Spleen (tissue), 11 donors: ENCODE measurements around the gene SSH2. TPM values are rescaled to one million over a fixed set of nuclear protein-coding genes. Genes with fewer than 3 reads are reported as not detected.

Experiments
- DNase-seq: peaks from one replicate; pipeline ENCODE4 v3.0.0-alpha.2; 2020
- H3K27ac ChIP-seq, 8 donors: fragments of 200-600 bp; sonication (generic) in 7 of 8; 1 replicate in 4 of 8; 2 replicates in 4 of 8; pipeline versions ENCODE4 v1.5.0 to v1.8.0; 2016 to 2021; ENCODE audit warnings: inconsistent platforms in 4 of 8, mild to moderate bottlenecking in 4 of 8, moderate library complexity in 1 of 8
- H3K27me3 ChIP-seq, 7 donors: fragments of 200-600 bp; sonication (generic) in 6 of 7; replicated peaks in 1 of 7; 1 replicate in 4 of 7; 2 replicates in 3 of 7; pipeline versions ENCODE4 v1.5.0 to v1.8.0; 2016 to 2021; ENCODE audit warnings: inconsistent platforms in 3 of 7, mild to moderate bottlenecking in 1 of 7
- H3K36me3 ChIP-seq, 6 donors: fragments of 200-600 bp; sonication (generic) in 5 of 6; 1 replicate in 4 of 6; 2 replicates in 2 of 6; pipeline versions ENCODE4 v1.5.0 to v1.8.0; 2016 to 2021; ENCODE audit warnings: inconsistent platforms in 2 of 6
- H3K4me1 ChIP-seq, 6 donors: fragments of 200-600 bp; sonication (generic) in 5 of 6; 1 replicate in 3 of 6; 2 replicates in 3 of 6; pipeline versions ENCODE4 v1.5.0 to v1.8.0; 2016 to 2021; ENCODE audit warnings: inconsistent platforms in 3 of 6
- H3K4me3 ChIP-seq, 8 donors: fragments of 200-600 bp; sonication (generic) in 7 of 8; 1 replicate in 4 of 8; 2 replicates in 4 of 8; pipeline versions ENCODE4 v1.5.0 to v1.8.0; 2016 to 2021; ENCODE audit warnings: inconsistent platforms in 4 of 8, mild to moderate bottlenecking in 4 of 8, moderate library complexity in 2 of 8
- H3K9me3 ChIP-seq, 8 donors: fragments of 200-600 bp; sonication (generic) in 7 of 8; 1 replicate in 4 of 8; 2 replicates in 4 of 8; pipeline versions ENCODE4 v1.5.0 to v1.8.0; 2016 to 2021; ENCODE audit warnings: inconsistent platforms in 4 of 8
- POLR2A ChIP-seq, 3 donors: fragments of 450-650 bp; IDR thresholded peaks; one replicate each; pipeline ENCODE4 v1.5.1; 2017; ENCODE audit warnings: antibody characterized with exemption in 3 of 3, mild to moderate bottlenecking in 1 of 3
- POLR2AphosphoS5 ChIP-seq, 3 donors: sonication (generic); formaldehyde crosslinking; IDR thresholded peaks; one replicate each; pipeline ENCODE4 v1.5.1; 2017; ENCODE audit warnings: antibody characterized with exemption in 3 of 3
- WGBS, 5 donors: extraction: QIAGEN DNeasy Blood & Tissue Kit in 3 of 5; methylation state at CpG; one replicate each; pipeline versions ENCODE4 v1.1.5 to v1.1.7; 2013 to 2018; 5-methylcytosine and 5-hydroxymethylcytosine counted together
- intact Hi-C: fragments of 100-400 bp; cut with DNase I; formaldehyde crosslinking; loops from one replicate; pipeline ENCODE4 v1.15.0; 2023; ENCODE audit warnings: low total_unique reads
- polyA plus RNA-seq, 3 donors: library from polyadenylated mRNA; stranded (reverse); fragments of 200-250 nt; gene quantifications; one replicate each; pipeline ENCODE4 v1.2.1, GENCODE V29; 2013
- total RNA-seq, 7 donors: library from RNA; depleted of rRNA in 3 of 7; stranded (reverse); fragments of >200 nt in 3 of 7; fragmentation: NEBNext Ultra II Directional in 4 of 7; extraction: Animal tissue kit (Norgen Biotek cat#: 25700) in 4 of 7; gene quantifications; one replicate each; pipeline versions ENCODE4 v1.1.0 to v1.2.1, GENCODE V29; 2016 to 2021
- TF ChIP-seq, protein P1 (sequence below), 11 experiments: fragments of 200-600 bp in 7 of 11; fragments of 450-650 bp in 4 of 11; sonication (generic) in 4 of 11; IDR thresholded peaks in 8 of 11; conservative IDR thresholded peaks in 3 of 11; 1 replicate in 7 of 11; 2 replicates in 4 of 11; pipeline versions ENCODE4 v1.4.0 to v1.8.0; 2016 to 2021; ENCODE audit warnings: antibody characterized with exemption in 11 of 11, inconsistent platforms in 4 of 11, mild to moderate bottlenecking in 1 of 11
- donor health status: healthy with polysubstance abuse.
- donor health status: DM: no; HTN: no; CAD: no; lungs with moderate emphysema.
- donor health status: DM: no; HTN: no; CAD: no.
- donor health status: Bipolar disorder and iron deficiency.
- donor health status: healthy.
- donor health status: DM: no; HTN: no; CAD: no.
- donor health status: DM: yes; HTN: yes; CAD: no.

The SSH2 gene
- total and polyA plus RNA-seq, 10 donors = 15.9 to 182 (median 113) TPM

GRCh38 chr17:29719469-29719868 is 210.6 kb downstream of the SSH2 start:
- DNase-seq = no peak
- Histone ChIP-seq H3K9me3 (no peaks in the 10 kb centered on the region), H3K27ac (peak overlapping the region in 7 of 8 donors; percentile 90 to 97 (median 95)), H3K4me1 (peaks cover 38 to 100% (median 94%) of the 10 kb centered on the region in 6 donors), H3K27me3 (no peaks in the 10 kb centered on the region), H3K36me3 (peaks cover 0 to 15% (median 0%) of the 10 kb centered on the region in 6 donors), H3K4me3 (no peak overlapping the region)
- WGBS, 5 donors = 96 to 100% (median 100%) methylated on average over 2 of the region's 2 CpGs
- TF ChIP-seq POLR2AphosphoS5 (IDR thresholded peaks at IDR 0.05) (no peak), POLR2A (IDR thresholded peaks at IDR 0.05) (no peak)
- TF ChIP-seq, protein P1, sequence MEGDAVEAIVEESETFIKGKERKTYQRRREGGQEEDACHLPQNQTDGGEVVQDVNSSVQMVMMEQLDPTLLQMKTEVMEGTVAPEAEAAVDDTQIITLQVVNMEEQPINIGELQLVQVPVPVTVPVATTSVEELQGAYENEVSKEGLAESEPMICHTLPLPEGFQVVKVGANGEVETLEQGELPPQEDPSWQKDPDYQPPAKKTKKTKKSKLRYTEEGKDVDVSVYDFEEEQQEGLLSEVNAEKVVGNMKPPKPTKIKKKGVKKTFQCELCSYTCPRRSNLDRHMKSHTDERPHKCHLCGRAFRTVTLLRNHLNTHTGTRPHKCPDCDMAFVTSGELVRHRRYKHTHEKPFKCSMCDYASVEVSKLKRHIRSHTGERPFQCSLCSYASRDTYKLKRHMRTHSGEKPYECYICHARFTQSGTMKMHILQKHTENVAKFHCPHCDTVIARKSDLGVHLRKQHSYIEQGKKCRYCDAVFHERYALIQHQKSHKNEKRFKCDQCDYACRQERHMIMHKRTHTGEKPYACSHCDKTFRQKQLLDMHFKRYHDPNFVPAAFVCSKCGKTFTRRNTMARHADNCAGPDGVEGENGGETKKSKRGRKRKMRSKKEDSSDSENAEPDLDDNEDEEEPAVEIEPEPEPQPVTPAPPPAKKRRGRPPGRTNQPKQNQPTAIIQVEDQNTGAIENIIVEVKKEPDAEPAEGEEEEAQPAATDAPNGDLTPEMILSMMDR (IDR thresholded peaks at IDR 0.05 in 8 of 11, conservative IDR thresholded peaks at IDR 0.05 in 3 of 11) = no peak
- intact Hi-C loops = no loop called here

DNA sequence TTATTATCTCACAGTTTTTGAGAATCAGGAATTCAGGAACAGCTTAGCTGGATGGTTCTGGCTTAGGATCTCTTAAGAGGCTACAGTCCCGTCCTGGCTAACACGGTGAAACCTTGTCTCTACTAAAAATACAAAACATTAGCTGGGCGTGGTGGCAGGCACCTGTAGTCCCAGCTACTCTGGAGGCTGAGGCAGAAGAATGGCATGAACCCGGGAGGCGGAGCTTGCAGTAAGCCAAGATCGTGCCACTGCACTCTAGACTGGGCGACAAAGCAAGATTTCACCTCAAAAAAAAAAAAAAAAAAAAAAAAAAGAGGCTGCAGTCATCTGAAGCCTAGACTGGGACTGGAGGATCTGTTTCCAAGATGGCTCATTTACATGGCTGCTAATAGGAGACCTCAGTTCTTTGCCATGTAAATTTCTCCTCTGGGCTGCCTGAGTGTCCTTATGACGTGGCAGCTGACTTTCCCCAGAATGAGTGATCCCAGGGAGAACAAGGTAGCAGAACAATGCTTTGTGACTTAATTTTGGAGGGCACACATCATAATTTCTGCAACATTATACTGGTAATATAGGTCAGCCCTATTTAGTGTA is 211.5 kb downstream of the SSH2 start:
- intact Hi-C loops = no loop called here
- H3K36me3 ChIP-seq = peaks cover 0 to 15% (median 0%) of the 10 kb centered on the region in 6 donors
- no peak for DNase-seq
- no peak for TF ChIP-seq POLR2A (IDR thresholded peaks at IDR 0.05)
- no peak for TF ChIP-seq POLR2AphosphoS5 (IDR thresholded peaks at IDR 0.05)
- TF ChIP-seq, protein P1 (IDR thresholded peaks at IDR 0.05 in 8 of 11, conservative IDR thresholded peaks at IDR 0.05 in 3 of 11) = no peak
- no peak overlapping the region for H3K4me3 ChIP-seq
- 87 to 94% (median 92%) methylated on average over 8 of the region's 8 CpGs for WGBS, 5 donors
- no peaks in the 10 kb centered on the region for H3K27me3 ChIP-seq
- peaks cover 39 to 100% (median 93%) of the 10 kb centered on the region in 6 donors for H3K4me1 ChIP-seq
- no peaks in the 10 kb centered on the region for H3K9me3 ChIP-seq
- H3K27ac ChIP-seq = peak overlapping the region in 6 of 8 donors; percentile 16 to 97 (median 95)

DNA sequence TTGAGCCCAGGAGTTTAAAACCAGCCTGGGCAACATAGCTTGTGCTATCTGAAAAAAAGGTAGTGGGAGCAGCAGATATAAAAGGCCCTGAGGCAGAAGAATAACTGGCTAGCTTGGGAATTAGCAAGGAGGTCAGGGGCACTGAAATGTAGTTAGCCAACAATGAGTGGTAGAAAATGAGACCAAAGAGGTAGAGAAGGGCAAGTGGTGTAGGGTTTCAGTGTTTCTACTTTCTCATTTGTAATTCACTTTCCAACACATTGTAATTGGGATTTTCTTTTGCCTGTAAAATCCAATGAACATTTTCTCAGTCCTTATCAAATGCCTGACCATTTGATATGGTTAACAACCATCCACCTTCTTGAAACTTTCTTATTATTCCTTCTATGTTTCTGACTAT is 212.2 kb downstream of the SSH2 start:
- DNase-seq = no peak
- Histone ChIP-seq H3K4me1 (peaks cover 36 to 100% (median 93%) of the 10 kb centered on the region in 6 donors), H3K27ac (peak overlapping the region in 7 of 8 donors; percentile 19 to 97 (median 95)), H3K9me3 (no peaks in the 10 kb centered on the region), H3K36me3 (peaks cover 0 to 19% (median 0%) of the 10 kb centered on the region in 6 donors), H3K27me3 (no peaks in the 10 kb centered on the region), H3K4me3 (no peak overlapping the region)
- intact Hi-C loops = no loop called here
- TF ChIP-seq, protein P1 (IDR thresholded peaks at IDR 0.05 in 8 of 11, conservative IDR thresholded peaks at IDR 0.05 in 3 of 11) = no peak
- TF ChIP-seq POLR2AphosphoS5 (IDR thresholded peaks at IDR 0.05) (no peak), POLR2A (IDR thresholded peaks at IDR 0.05) (no peak)

- intact Hi-C loops = no loop called here
- H3K9me3 ChIP-seq = no peaks in the 10 kb centered on the region
- peaks cover 0 to 31% (median 3%) of the 10 kb centered on the region in 6 donors for H3K36me3 ChIP-seq
- peak overlapping the region in 7 of 8 donors; percentile 55 to 97 (median 95) for H3K27ac ChIP-seq
- DNase-seq = no peak
- no peaks in the 10 kb centered on the region for H3K27me3 ChIP-seq
- TF ChIP-seq POLR2A (IDR thresholded peaks at IDR 0.05) = no peak
- TF ChIP-seq POLR2AphosphoS5 (IDR thresholded peaks at IDR 0.05) = no peak
- TF ChIP-seq, protein P1 (IDR thresholded peaks at IDR 0.05 in 8 of 11, conservative IDR thresholded peaks at IDR 0.05 in 3 of 11) = no peak
- H3K4me3 ChIP-seq = peak overlapping the region in 1 of 8 donors; percentile 39
- H3K4me1 ChIP-seq = peaks cover 32 to 100% (median 89%) of the 10 kb centered on the region in 6 donors
- 73 to 87% (median 83%) methylated on average over 4 of the region's 4 CpGs for WGBS, 5 donors
Measured at GRCh38 chr17:29716566-29716965, 213.5 kb downstream of the SSH2 start.
